Pancreas (tissue), 10 donors: Measurements from ENCODE around the gene OR10A3. TPM values are rescaled to one million over a fixed set of nuclear protein-coding genes. Genes with fewer than 3 reads are reported as not detected.

Source experiments
- ATAC-seq, 4 donors: fragments of 200-7000 bp; cut with Tn5 transposase; one replicate each; pipeline versions ENCODE4 v1.8.0 to v1.9.1; 2020; ENCODE audit warnings: mild to moderate bottlenecking in 4 of 4, moderate library complexity in 4 of 4
- DNase-seq, 6 donors: peaks; one replicate each; pipeline ENCODE4 v3.0.0-alpha.2; 2020
- FAIRE-seq: peaks from 2 replicates; lab custom pipeline; 2012; peaks lifted over from hg19 to GRCh38; lab: Jason Lieb, UNC
- H3K27ac ChIP-seq, 4 donors: fragments of 200-600 bp; sonication (generic); 1 replicate in 3 of 4; 2 replicates in 1 of 4; pipeline versions ENCODE4 v1.5.0 to v1.8.0; 2020
- H3K27me3 ChIP-seq, 4 donors: fragments of 200-600 bp; one replicate each; pipeline ENCODE4 v1.8.0; 2021
- H3K36me3 ChIP-seq, 3 donors: fragments of 200-600 bp; sonication (generic) in 1 of 3; one replicate each; pipeline versions ENCODE4 v1.5.0 to v1.8.0; 2020 to 2021
- H3K4me1 ChIP-seq, 3 donors: fragments of 200-600 bp; one replicate each; pipeline ENCODE4 v1.8.0; 2021
- H3K4me3 ChIP-seq, 4 donors: fragments of 200-600 bp; sonication (generic) in 2 of 4; one replicate each; pipeline versions ENCODE4 v1.5.0 to v1.8.0; 2020 to 2021
- H3K9me3 ChIP-seq, 4 donors: fragments of 200-600 bp; one replicate each; pipeline ENCODE4 v1.8.0; 2021
- WGBS, 2 donors: extraction: QIAGEN DNeasy Blood & Tissue Kit; methylation state at CpG; one replicate each; pipeline ENCODE4 v1.1.7; 2013; 5-methylcytosine and 5-hydroxymethylcytosine counted together
- intact Hi-C, 3 donors: fragments of 100-400 bp; cut with DNase I; formaldehyde crosslinking; loops; one replicate each; pipeline versions ENCODE4 v1.11.1 to v1.14.2; 2022
- polyA plus RNA-seq, 2 donors: library from polyadenylated mRNA; stranded (reverse); fragments of 200-250 nt; gene quantifications; one replicate each; pipeline ENCODE4 v1.2.3, GENCODE V29; 2013
- total RNA-seq, 6 donors: library from RNA; stranded (reverse); fragmentation: NEBNext Ultra II Directional in 4 of 6; extraction: Animal tissue kit (Norgen Biotek cat#: 25700) in 4 of 6; gene quantifications; one replicate each; pipeline versions ENCODE4 v1.2.1 to v1.2.4, GENCODE V29; 2021 to 2023
- TF ChIP-seq, protein P1 (sequence below), 4 donors: fragments of 200-600 bp; sonication (generic) in 3 of 4; IDR thresholded peaks; one replicate each; pipeline versions ENCODE4 v1.5.0 to v1.8.0; 2021; ENCODE audit warnings: antibody characterized with exemption in 4 of 4
- donor health status: healthy with polysubstance abuse.
- donor health status: DM: no; HTN: no; CAD: no; lungs with moderate emphysema.
- donor health status: DM: no; HTN: no; CAD: no.
- donor health status: control.
- donor health status: control.
- donor health status: Bipolar disorder and iron deficiency.
- donor health status: DM: yes; HTN: yes; CAD: no.
- donor health status: DM: no; HTN: no; CAD: no.
- donor health status: DM: no; HTN: no; CAD: no.
- donor health status: DM: yes; HTN: yes; CAD: no.

Gene OR10A3
- total and polyA plus RNA-seq, 8 donors: not detected

DNA sequence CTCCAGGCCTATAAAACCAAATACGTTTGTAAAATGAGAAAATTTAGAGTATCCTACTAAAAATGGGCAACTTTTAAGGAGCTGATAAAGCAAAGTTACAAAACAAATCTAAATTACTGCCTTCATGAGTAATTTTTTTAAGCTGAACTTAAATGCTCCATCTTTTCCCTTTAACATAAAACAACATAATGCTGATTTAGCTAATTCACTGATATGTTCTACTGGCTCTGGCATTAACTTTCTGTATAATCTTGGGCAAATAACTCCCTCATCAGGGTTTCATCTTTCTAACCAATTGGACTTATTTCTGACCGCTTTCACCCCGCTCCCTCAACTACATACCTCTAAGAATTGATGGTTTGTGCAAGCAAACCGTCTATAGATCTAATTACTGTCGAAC lies 362 bp downstream of the OR10A3 start:
- WGBS, 2 donors: 52 to 64% methylated on average over 5 of the region's 5 CpGs
- no peaks in the 10 kb centered on the region for H3K36me3 ChIP-seq
- no peak overlapping the region for H3K4me3 ChIP-seq
- no peak for FAIRE-seq
- intact Hi-C loops: no loop called here
- peaks cover 10 to 14% (median 11%) of the 10 kb centered on the region in 3 donors for H3K4me1 ChIP-seq
- no peak for ATAC-seq
- H3K27me3 ChIP-seq: no peaks in the 10 kb centered on the region
- DNase-seq: no peak
- no peaks in the 10 kb centered on the region for H3K9me3 ChIP-seq
- TF ChIP-seq, protein P1, sequence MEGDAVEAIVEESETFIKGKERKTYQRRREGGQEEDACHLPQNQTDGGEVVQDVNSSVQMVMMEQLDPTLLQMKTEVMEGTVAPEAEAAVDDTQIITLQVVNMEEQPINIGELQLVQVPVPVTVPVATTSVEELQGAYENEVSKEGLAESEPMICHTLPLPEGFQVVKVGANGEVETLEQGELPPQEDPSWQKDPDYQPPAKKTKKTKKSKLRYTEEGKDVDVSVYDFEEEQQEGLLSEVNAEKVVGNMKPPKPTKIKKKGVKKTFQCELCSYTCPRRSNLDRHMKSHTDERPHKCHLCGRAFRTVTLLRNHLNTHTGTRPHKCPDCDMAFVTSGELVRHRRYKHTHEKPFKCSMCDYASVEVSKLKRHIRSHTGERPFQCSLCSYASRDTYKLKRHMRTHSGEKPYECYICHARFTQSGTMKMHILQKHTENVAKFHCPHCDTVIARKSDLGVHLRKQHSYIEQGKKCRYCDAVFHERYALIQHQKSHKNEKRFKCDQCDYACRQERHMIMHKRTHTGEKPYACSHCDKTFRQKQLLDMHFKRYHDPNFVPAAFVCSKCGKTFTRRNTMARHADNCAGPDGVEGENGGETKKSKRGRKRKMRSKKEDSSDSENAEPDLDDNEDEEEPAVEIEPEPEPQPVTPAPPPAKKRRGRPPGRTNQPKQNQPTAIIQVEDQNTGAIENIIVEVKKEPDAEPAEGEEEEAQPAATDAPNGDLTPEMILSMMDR (IDR thresholded peaks at IDR 0.05): no peak
- H3K27ac ChIP-seq: no peak overlapping the region

DNA sequence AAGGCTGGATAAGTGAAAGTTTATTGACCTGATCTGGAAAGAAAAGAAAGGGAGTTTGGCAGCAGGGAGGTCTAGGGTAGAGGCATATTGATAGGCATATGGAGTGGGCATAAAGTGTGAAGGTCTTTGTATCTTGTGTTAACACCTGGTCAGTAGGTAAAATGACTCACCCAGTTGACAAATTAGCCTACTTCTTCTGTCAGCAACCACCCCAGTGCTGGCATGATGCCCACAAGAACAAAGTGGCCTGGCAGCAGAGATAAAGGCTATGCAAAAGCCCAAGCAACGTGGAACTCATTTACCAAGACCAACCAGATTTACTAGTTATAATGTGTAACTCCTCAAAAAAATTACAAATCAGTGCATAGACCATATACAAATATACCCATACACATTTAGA lies 4.9 kb downstream of the OR10A3 start:
- TF ChIP-seq, protein P1 (IDR thresholded peaks at IDR 0.05): no peak
- DNase-seq (peak; percentile 89 to 96 (median 92)), FAIRE-seq (no peak), ATAC-seq (peak; percentile 96 to 99 (median 98))
- WGBS, 2 donors: 10 to 18% methylated on average over 1 of the region's 1 CpG
- peak overlapping the region; percentile 59 to 80 (median 61) for H3K27ac ChIP-seq
- H3K4me1 ChIP-seq: peaks cover 12 to 18% (median 14%) of the 10 kb centered on the region in 3 donors
- no peak overlapping the region for H3K4me3 ChIP-seq
- H3K27me3 ChIP-seq: no peaks in the 10 kb centered on the region
- intact Hi-C loops: no loop called here
- H3K9me3 ChIP-seq: no peaks in the 10 kb centered on the region
- H3K36me3 ChIP-seq: no peaks in the 10 kb centered on the region

DNA sequence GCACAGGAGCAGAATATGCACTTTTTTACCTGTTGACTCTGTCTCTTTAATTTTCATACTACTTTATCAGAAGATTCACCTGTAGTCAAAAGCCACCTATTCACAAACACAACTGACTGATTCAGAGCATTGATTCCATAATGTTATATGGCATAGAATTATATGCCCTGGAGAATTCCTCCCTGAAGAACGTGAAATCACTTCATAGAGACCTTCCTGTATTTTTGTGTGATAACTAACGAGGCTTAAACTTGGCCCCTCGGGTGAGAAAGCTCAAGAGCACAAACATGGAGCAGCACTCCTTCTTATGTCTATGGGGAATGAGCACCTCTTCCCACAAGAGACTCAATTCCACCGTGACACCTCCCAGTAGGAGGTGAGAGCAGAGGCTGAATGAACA lies 10.3 kb downstream of the OR10A3 start, which contains the start of gene OR10A6:
Gene OR10A6, minus strand, starts transcription at position 101 of the 400 bp plus-strand sequence. CDS start 2,606 bp downstream, outside the sequence.
- H3K4me3 ChIP-seq: no peak within 1 kb of the TSS
- no peaks in the 10 kb centered on the region for H3K36me3 ChIP-seq
- no peak for FAIRE-seq
- H3K27me3 ChIP-seq: no peaks in the 10 kb centered on the region
- no peak for DNase-seq
- peaks cover 2 to 5% (median 4%) of the 10 kb centered on the region in 3 donors for H3K4me1 ChIP-seq
- no peak within 1 kb of the TSS for H3K27ac ChIP-seq
- TF ChIP-seq, protein P1 (IDR thresholded peaks at IDR 0.05): no peak
- ATAC-seq: no peak
- intact Hi-C loops: no loop called here
- WGBS, 2 donors: 51 to 68% methylated on average over 4 of the region's 4 CpGs
- no peaks in the 10 kb centered on the region for H3K9me3 ChIP-seq

DNA sequence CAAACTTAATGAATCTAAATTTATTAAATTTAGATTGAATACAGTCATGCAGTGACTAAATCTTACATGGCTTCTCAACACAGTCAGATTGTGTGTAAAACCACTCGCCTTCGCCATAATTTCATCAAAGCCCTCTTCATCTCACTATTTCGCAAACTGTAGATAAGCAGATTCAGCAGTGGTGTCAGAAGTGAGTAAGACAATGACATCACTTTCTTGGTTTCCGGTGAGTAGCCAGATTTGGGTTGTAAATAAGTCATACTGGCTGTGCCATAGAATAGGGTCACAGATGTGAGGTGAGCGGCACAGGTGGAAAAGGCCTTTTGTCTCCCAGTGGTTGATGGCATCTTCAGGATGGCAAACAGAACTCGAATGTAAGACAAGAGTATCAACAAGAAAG lies 13.9 kb downstream of the OR10A3 start:
- peaks cover 0 to 4% (median 0%) of the 10 kb centered on the region in 4 donors for H3K9me3 ChIP-seq
- intact Hi-C loops: no loop called here
- no peak overlapping the region for H3K27ac ChIP-seq
- H3K4me1 ChIP-seq: peaks cover 0 to 9% (median 4%) of the 10 kb centered on the region in 3 donors
- no peaks in the 10 kb centered on the region for H3K36me3 ChIP-seq
- DNase-seq (no peak), FAIRE-seq (no peak), ATAC-seq (no peak)
- no peak overlapping the region for H3K4me3 ChIP-seq
- no peaks in the 10 kb centered on the region for H3K27me3 ChIP-seq
- TF ChIP-seq, protein P1 (IDR thresholded peaks at IDR 0.05): no peak
- WGBS, 2 donors: 81 to 90% methylated on average over 6 of the region's 6 CpGs

DNA sequence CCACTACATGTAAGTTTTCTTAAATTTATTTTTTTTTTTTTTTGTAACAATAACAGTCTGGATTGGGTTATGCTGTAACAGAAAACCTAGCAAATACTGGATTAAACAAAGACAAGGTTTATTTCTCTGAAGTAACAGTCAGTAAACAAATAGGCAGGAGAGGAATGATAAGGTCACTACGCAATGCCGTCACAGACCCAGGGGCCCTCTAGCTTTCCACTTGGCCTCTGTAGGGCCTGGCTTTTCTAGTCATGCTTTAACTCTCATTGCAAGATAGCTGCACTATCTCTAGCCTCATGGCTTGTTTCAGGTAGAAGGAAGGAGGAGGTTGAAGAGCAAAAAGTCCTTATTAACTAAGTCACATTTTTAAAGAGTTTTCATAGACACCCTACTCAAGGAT lies 17.0 kb downstream of the OR10A3 start:
- H3K27ac ChIP-seq: no peak overlapping the region
- ATAC-seq: peak; percentile 86 to 98 (median 97)
- peak in 4 of 6 donors; percentile 29 to 46 (median 36) for DNase-seq
- no peak overlapping the region for H3K4me3 ChIP-seq
- H3K27me3 ChIP-seq: no peaks in the 10 kb centered on the region
- no peaks in the 10 kb centered on the region for H3K36me3 ChIP-seq
- FAIRE-seq: no peak
- 13 to 14% methylated on average over 2 of the region's 2 CpGs for WGBS, 2 donors
- TF ChIP-seq, protein P1 (IDR thresholded peaks at IDR 0.05): no peak
- peaks cover 0 to 4% (median 0%) of the 10 kb centered on the region in 4 donors for H3K9me3 ChIP-seq
- intact Hi-C loops: no loop called here
- peaks cover 0 to 9% (median 4%) of the 10 kb centered on the region in 3 donors for H3K4me1 ChIP-seq
